HK-2 (cell line): Measurements from ENCODE around the gene CFAP70.
A peak's percentile ranks its signal among the peaks of the same experiment; 100 is the strongest.
"Not testable (repeated sequence)": the region's sequence is repeated elsewhere in the genome, so short reads cannot be mapped to it uniquely, and the experiment has no call there.

Experiments
- DNase-seq: peaks from one replicate; pipeline ENCODE4 v3.0.0-alpha.2; 2018; ENCODE audit not compliant: unreplicated experiment

CFAP70 gene

DNA sequence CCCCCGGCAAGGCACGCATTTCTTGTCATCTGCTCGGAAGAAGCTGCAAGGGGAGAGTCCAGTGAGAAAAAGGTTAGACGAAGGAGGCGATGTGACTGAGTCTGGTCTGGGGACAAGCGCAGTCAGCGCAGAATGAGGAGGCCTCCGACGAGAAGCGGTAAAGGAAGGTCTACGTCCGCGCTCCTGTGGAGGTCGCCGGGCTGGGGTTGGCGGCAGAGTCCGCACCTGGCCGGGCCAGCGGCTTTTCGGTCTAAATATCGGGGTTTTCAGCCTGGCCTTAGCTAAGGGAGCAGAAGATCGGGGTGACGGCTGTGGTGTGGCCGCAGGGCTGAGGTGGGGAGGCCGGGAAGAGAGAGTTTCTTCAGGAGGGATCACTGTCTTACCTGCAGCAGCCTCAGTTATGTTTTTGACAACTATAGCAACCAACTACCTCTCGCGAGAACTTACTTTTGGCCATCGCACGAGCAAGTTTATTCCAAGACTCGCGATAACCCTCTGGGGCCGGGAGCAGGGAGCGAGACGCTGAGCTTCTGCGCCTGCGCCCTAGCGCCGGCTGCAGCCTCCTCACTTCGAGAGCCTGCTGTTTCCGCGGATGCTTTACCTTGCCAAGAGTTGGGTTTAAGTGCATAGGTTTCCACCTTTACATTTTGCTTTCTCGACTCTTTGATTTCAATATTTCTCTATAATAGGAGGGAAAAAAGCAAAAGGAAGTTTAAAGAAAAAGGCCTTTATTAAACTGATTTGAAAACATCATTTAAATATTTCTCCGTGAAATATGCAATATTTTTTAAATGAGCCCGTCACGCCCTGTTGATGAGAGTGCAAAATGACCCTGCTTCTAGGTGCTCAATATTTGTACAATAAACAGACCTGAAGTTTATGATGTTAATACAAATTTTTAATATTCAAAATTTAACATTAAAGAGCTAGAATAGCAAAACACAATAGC, at the start of gene CFAP70:
Gene CFAP70, minus strand, starts transcription at position 534 of the 949 bp plus-strand sequence. CDS start 4,068 bp downstream, outside the sequence.
- peak; percentile 96 for DNase-seq

DNA sequence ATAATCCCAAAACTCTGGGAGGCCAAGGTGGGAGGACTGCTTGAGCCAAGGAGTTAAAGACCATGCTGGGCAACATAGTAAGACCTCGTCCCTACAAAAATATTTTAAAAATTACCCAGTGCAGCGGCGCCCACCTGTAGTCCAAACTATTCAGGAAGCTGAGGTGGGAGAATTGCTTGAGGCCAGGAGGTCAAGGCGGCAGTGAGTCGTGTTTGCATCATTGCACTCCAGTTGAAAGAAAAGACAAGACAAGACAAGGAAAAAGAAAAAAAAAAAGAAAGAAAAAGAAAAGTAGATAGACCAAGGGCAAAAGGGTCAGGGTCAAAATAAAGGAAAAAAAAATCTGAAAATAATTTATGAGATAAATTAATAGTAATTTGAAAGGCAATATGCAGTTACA, 49.4 kb upstream of the CFAP70 start:
- DNase-seq: peak; percentile 35

DNA sequence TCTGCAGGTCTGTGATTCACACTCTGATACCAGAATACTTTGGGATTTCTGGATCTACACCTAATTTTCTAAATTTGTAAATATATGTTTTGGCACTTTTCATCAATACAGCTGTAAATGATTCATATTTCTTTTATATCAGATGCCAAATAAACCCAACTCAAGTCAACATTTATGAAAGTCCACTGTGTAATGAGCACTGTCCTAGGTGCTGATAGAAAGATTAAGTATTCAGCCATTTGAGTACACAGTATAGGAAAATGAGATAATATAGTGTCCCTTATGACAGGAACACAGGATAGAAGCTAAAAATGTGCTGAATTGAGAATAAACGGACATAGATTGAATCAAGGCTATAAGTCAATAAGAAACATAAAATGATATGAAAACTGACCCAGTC, 48.8 kb upstream of the CFAP70 start:
- DNase-seq: no peak

DNA sequence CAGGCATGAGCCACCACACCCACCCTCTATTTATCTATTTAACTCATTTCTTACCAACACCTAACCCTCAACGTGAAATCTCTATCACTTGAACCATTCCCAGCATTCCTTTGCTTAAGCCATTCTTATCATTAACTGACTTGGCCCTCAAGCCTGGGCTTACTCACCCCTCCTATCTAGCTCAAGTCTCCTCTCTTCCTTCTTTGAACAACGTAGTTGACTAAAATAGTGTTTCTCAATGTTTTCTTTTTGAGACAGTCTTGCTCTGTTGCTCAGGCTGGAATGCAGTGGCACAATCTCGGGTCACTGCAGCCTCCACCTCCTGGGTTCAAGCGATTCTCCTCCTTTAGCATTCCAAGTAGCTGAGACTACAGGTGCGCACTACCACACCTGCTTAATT, 48.2 kb upstream of the CFAP70 start:
- no peak for DNase-seq

DNA sequence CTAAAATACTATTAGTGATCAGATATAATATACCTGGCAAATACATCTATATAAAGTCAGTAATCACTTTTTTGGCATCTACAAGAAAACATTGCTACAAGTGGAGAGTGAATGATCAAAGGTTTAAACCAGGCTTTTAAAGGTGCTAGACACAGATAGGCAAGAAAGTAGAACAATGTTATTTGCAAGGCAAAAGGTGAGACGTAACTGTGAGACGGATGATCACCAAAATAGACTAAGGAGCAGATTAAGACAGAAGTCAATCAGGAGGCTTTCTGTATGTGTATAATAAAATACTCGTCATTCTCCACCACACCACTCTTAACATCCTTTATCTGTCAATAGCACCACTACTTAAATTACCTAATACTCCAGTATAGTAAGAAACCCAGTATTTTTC, 46.9 kb upstream of the CFAP70 start:
- no peak for DNase-seq

DNA sequence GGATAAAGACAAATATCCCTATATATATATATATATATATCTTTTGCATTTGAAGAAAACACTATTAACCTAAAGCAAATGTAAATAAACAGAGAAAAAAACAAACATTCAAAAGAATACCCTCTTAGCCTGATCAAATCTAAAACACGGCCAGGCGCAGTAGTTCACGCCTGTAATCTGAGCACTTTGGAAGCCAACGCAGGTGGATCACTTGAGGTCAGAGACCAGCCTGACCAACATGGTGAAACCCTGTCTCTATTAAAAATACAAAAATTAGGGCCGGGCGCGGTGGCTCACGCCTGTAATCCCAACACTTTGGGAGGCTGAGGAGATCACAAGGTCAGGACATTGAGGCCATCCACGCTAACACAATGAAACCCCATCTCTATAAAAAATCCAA, 46.0 kb upstream of the CFAP70 start:
- no peak for DNase-seq

DNA sequence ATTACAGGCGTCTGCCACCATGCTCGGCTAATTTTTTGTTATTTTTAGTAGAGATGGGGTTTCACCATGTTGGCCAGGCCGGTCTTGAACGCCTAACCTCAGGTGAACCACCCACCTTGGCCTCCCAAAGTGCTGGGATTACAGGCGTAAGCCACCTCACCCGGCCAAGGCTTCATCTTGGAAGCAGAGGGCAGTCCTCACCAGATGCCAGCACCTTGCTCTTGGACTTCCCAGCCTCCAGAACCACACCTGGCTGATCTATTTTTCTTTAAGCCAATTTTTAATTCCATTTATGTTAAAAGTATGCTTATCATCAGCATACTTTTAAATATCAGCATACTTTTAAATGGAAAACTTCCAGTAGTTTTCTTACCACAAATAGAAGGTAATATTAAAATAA, 43.0 kb upstream of the CFAP70 start:
- DNase-seq: no peak

DNA sequence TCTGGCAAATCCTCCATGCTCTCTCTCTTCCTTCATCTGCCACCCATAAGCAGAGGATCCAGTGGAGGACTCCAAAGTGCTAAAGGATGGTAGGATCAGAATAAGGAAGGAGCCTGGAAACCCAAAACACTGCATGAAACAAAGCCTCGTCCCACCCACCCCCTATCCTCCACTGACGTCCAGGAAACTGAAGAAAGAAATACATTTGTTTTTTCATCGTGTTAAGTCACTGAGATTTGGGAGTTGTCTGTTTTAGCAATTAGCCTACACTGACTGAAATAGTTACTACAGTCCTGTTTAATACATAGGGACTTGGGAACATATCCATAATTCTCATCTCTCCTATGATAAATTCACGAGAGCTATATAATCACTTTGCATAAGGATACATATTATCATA, 40.4 kb upstream of the CFAP70 start:
- DNase-seq: no peak

DNA sequence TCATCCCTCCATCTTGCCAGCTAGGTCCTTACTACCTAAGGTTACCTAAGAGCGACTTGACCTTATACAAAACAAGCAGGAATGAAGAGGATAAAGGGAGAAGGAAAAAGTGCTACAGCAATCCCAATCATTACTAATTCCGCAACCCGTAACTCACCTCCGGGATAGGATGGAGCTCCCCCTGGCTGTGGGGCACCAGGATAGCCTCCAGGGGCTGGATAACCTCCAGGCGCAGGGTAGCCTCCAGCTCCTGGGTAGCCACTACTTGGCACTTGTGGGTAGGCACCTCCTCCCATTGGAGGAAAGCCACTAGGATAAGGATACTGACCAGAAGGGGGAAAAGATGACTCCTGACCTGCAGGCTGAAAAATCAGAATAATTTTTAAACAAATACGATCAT, 39.4 kb upstream of the CFAP70 start:
- no peak for DNase-seq

DNA sequence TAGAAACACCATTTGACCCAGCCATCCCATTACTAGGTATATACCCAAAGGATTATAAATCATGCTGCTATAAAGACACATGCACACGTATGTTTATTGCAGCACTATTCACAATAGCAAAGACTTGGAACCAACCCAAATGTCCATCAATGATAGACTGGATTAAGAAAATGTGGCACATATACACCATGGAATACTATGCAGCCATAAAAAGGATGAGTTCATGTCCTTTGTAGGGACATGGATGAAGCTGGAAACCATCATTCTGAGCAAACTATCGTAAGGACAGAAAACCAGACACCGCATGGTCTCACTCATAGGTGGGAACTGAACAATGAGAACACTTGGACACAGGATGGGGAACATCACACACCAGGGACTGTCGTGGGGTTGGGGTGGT, 35.7 kb upstream of the CFAP70 start:
- not testable (repeated sequence) for DNase-seq

DNA sequence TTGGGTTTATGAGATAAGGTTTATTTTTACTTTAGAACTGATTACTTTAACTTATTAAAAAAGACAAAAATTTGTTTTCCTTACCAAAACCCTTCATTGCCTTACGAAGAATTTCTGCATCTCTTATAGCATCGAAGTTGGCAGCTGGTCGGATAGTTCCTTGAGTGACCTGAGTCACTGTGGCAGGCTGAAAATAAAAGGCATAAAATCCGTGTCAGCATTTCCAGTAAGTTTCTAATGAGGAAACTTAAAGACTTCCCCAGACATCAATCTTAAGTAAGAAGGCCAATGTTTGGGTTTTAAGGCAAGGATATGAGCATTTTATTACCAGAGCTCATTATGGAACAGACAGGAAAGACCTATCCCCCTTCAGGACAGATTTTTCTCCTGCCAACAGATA, 29.6 kb upstream of the CFAP70 start:
- no peak for DNase-seq

DNA sequence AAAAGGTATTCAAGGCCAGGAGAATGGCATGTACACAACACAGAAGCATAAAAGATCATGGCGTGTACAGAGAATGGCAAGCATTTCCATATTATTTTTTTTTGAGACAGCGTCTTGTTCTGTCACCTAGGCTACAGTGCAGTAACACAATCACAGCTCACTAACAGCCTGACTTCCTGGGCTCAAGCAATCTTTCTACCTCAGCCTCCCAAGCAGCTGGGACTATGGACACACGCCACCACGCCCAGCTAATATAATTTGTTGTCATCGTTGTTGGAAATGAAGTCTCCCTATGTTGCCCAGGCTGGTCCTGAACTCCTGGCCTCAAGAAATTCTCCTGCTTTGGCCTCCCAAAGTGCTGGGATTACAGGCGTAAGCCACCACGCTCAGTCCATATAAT, 27.9 kb upstream of the CFAP70 start:
- no peak for DNase-seq

DNA sequence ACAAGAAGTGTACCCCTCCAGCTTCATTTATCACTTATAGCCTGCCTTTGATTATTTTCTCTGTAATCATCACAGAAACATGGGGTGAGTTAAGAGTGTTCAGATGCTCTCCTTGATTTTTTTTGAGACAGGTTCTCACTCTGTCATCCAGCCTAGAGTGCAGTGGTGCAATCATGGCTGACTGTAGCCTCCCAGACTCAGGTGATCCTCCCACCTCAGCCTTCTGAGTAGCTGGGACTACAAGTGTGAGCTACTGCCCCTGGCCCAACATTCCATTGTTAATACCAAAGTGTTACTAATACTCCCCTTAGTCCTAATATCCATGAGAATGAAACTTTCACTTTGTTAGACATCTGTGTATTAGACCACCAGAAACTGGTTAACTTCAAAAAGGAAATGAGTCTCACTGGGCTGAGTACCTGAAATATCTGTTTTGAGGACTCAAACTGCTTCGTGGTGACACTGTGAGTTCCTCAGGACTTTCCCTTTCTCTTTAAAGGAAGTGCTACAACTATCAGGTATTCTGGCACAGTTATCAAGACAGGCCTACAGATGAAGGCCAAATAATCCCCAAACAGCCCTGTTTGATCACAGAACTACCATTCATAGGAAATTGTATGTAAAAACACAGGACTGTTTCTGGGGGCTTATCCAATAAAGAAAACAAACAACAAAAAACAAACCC, 20.5 kb upstream of the CFAP70 start:
- DNase-seq: no peak

DNA sequence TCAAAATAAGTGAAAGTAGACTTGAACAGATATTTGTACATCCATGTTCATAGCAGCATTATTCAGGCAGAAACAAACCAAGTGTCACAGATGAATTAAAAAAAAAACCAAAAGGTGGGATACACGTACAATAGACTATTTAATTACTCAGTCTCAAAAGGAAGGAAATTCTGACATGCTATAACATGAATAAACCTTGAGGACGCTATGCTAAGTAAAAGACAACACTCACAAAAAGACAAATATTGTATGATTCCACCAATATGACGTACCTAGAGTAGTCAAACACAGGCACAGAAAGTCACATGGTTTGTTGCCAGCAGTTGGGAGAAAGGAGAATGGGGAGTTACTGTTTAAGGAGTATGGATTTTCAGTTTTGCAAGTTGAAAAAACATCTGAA, 18.0 kb upstream of the CFAP70 start:
- no peak for DNase-seq

DNA sequence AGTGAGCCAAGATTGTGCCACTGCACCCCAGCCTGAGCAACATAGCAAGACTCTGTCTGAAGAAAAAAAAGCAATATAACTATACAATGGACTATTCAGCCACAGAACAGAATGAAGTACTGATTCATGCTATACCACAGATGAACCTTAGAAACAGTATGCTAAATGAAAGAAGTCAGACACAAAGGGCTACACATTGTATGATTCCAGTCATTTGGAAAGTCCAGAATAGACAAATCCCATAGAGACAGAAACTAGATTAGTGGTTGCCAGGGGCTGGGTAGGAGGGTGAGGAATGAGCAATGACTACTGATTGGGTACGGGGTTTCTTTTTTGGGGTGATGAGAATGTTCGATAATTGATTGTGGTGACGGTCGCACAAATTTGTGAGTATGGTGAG, 9.6 kb upstream of the CFAP70 start:
- DNase-seq: no peak

DNA sequence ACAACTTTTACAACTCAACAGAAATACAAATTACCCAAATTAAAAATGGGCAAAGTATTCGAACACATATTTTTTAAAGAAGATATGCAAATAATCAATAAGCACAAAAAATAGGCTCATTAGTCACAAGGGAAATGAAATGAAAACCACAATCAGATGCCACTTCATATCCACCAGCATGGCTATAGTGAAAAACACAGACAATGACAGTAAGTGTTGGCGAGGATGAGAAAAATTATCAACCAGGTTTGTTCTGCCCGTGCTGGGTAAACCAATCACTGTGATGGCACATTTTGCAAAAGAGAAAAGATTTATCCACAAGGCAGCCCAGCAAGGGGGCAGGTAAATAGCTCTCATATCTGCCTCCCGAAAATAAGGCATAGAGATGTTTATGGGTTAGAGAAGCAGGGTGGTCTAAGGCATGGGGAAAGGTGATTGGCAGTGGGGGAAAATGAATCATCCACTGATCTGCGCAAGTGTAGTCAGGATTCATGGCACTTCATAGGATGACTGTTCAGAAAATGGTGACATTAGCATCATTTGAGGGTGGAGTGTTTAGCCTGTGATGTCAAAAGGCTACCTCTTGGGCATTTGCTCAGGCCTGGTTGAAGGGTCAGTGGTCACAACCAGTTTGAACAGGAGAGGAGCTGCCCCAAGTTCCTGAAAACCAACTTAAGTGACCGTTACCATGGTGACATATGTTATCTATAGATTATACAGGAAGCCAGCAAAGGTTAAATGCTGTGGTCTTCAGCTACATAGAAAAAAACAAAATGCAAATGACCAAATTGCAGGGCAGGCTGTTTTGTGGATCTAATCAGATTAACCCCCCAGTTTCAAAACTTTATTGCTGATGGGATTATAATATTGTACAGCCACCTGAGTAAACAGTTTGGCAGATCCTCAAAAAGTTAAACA, 8.0 kb upstream of the CFAP70 start:
- DNase-seq: no peak

DNA sequence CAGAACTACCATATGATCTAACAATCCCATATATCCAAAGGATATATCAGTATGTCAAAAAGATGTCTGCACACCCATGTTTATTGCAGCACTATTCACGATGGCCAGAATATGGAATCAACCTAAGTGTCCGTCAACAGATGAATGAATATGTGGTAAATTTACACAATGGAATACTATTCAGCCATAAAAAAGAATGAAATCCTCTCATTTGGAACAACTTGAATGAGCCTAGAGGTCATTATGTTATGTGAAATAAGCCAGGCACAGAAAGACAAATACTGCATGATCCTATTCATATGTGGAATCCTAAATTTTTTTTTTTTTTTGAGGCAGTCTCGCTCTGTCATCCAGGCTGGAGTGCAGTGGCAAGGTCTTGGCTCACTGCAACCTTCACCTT, 6.3 kb upstream of the CFAP70 start:
- DNase-seq: no peak

DNA sequence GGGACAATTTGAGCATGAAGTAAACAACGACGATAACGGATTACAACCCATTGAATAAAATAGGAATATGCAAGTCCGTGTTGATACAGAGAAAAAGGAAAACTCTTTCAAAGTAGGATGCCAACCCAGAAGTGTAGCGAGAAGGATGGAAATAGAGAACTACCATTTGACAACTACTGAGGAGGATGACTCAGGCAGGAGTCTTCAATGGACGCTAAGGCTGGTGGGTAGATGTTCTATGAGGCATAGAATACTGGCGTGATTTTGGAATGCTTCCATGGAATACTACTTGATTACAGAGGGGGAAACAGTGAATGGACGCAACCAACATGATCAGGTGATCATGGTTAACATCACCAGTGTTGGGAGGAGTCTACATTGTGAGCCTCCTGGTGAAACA, 828 bp upstream of the CFAP70 start:
- no peak for DNase-seq

DNA sequence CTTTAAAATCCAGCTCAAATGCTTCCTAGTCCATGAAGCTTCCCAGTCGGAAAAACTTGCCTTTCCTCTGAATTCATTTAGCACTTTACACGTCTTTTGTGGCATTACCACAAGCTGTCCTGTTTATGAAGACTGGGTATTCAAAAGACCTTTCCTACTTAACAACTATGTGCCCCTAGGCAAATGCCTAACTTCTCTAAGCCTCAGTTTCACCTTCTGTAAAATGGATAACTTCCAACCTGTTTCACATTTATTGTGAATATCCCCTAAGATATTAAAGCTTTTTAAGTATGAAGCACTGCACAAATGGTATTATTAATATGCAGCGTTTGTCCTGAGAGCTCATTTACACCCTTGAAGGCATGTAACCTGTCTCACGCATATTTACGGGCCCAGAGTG, 843 bp downstream of the CFAP70 start:
- no peak for DNase-seq

DNA sequence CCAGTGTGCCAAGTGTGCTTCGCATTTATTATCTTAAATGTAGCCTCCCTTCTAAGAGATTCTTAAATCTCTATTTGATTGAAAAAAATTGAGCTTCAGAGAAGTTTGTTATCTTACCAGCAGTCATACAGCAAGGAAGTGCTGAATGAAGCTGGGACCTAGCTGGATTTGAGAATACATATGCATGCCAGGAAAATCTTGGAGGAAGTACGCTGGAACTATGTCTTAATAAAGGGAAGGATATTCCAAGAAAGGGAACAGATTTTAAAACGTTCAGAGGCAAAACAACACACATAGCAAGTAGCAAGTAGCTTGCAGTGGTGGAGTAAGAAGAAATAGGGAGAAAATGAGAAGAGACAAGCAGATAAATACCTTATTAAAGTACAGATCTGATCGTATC, 1.5 kb downstream of the CFAP70 start:
- no peak for DNase-seq

DNA sequence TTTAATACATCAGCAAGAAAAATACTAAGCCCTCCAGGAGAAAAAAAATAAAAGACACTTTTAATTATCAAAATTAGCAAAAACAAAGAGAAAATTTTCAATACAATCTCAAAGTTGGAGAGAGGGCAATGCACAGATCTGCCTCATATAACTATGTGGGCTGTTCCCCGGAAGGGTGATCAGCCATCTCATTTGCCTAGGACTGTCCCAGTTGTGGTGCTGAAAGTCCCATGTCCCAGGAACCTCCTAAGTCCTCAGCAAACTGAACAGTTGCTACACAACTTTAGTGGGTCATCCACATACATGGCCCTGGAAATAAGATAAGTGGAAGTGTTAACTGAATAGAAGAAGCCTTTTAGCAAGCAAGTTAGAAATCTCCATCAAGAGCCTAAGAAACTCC, 14.4 kb downstream of the CFAP70 start:
- DNase-seq: no peak

DNA sequence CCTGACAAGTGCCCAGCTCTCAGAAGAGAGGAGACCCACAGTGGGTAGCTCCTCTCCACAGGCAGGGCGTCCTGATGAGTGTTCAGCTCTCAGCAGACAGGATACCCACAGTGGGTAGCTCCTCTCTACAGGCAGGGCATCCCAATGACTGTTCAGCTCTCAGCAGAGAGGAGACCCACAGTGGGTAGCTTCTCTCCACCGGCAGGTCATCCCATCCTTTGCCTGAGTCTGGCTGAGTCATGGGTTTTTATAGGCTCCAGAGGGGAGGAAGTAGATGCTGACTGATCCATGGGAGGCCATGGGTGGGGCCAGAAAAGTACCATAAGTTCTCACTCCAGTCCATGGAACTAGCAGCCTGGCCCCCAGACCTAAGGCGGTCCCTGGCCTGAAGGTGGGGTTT, 18.5 kb downstream of the CFAP70 start:
- no peak for DNase-seq
